NAMALWA (cell line): ENCODE data around the gene FOXD4L6.
"Not testable (repeated sequence)": the region's sequence is repeated elsewhere in the genome, so short reads cannot be mapped to it uniquely, and the experiment has no call there.

Source experiments
- DNase-seq: peaks from one replicate; pipeline ENCODE4 v3.0.0-alpha.2; 2015; ENCODE audit warnings: low spot score

FOXD4L6 gene

GRCh38 chr9:41098759-41099158 lies 29.7 kb downstream of the FOXD4L6 start:
- DNase-seq: not testable (repeated sequence)

GRCh38 chr9:41095060-41095459 lies 33.4 kb downstream of the FOXD4L6 start:
- not testable (repeated sequence) for DNase-seq

GRCh38 chr9:41094010-41094773 lies 34.3 kb downstream of the FOXD4L6 start:
- DNase-seq: not testable (repeated sequence)

- DNase-seq: not testable (repeated sequence)
Measured at GRCh38 chr9:41090922-41091321, 37.6 kb downstream of the FOXD4L6 start.

GRCh38 chr9:41090386-41090785 lies 38.1 kb downstream of the FOXD4L6 start:
- DNase-seq: not testable (repeated sequence)

GRCh38 chr9:41088450-41089059 lies 39.9 kb downstream of the FOXD4L6 start:
- DNase-seq: not testable (repeated sequence)

- DNase-seq: not testable (repeated sequence)
Measured at GRCh38 chr9:41087929-41088328, 40.6 kb downstream of the FOXD4L6 start.

GRCh38 chr9:41087157-41087780 lies 41.2 kb downstream of the FOXD4L6 start:
- DNase-seq: not testable (repeated sequence)

- not testable (repeated sequence) for DNase-seq
Measured at GRCh38 chr9:41086685-41087084, 41.8 kb downstream of the FOXD4L6 start.

- DNase-seq: not testable (repeated sequence)
Measured at GRCh38 chr9:41086215-41086614, 42.3 kb downstream of the FOXD4L6 start.

- not testable (repeated sequence) for DNase-seq
Measured at GRCh38 chr9:41082358-41082757, 46.1 kb downstream of the FOXD4L6 start.

GRCh38 chr9:41079464-41079863 lies 49.0 kb downstream of the FOXD4L6 start:
- not testable (repeated sequence) for DNase-seq

GRCh38 chr9:41077586-41077985 lies 50.9 kb downstream of the FOXD4L6 start:
- DNase-seq: not testable (repeated sequence)
